RKO (cell line): ENCODE data around the gene MATN4.

Experiments
- DNase-seq: peaks from one replicate; pipeline ENCODE4 v3.0.0-alpha.2; 2016; ENCODE audit warnings: low spot score

Gene MATN4

DNA sequence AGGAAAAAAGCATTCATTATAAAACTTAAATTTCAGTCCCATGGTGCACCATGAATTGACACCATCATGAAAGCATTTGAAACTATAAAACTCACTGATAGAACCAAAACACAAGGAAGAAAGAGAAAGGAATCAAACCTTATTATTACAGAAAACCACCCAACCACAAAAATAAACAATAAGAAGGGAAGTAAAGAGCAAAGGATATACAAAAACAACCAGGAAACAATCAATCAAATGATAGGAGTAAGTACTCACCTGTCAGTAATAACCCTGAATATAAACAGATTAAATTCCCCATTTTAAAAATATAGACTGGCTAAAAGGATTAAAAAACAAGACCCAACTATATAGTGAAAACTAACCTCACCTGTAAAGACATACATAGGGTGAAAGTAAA, 59.5 kb downstream of the MATN4 start:
- no peak for DNase-seq

- DNase-seq: no peak
Observed at GRCh38 chr20:45247865-45248264, 60.2 kb downstream of the MATN4 start.

GRCh38 chr20:45246109-45246508, 62.0 kb downstream of the MATN4 start:
- DNase-seq: no peak
